Hematopoietic multipotent progenitor cell treated with erythropoietin and hydrocortisone succinate and interleukin-3 and kit ligand, for 8 days (in vitro differentiated cells): ENCODE data around the gene ECPAS.
"Not testable (repeated sequence)": the region's sequence is repeated elsewhere in the genome, so short reads cannot be mapped to it uniquely, and the experiment has no call there.

Experiments used
- DNase-seq: peaks from one replicate; pipeline ENCODE4 v3.0.0-alpha.2; 2015

The ECPAS gene

GRCh38 chr9:111413996-111414395 is 70.2 kb downstream of the ECPAS start:
- no peak for DNase-seq

- no peak for DNase-seq
Measured at GRCh38 chr9:111412280-111412679, 71.9 kb downstream of the ECPAS start.

- DNase-seq, result no peak
Measured at GRCh38 chr9:111411266-111411665, 72.9 kb downstream of the ECPAS start.

GRCh38 chr9:111407813-111408212 is 76.4 kb downstream of the ECPAS start:
- DNase-seq, result no peak

GRCh38 chr9:111405701-111406100 is 78.5 kb downstream of the ECPAS start:
- DNase-seq, result peak; percentile 13

- not testable (repeated sequence) for DNase-seq
Measured at GRCh38 chr9:111401486-111401885, 82.7 kb downstream of the ECPAS start.

GRCh38 chr9:111400564-111400898 is 83.7 kb downstream of the ECPAS start:
- no peak for DNase-seq

GRCh38 chr9:111399772-111400563 is 84.2 kb downstream of the ECPAS start:
- DNase-seq, result peak; percentile 48

GRCh38 chr9:111399211-111399739 is 84.9 kb downstream of the ECPAS start:
- DNase-seq, result no peak

- DNase-seq, result no peak
Measured at GRCh38 chr9:111393971-111394370, 90.2 kb downstream of the ECPAS start.

GRCh38 chr9:111389406-111389805 is 94.8 kb downstream of the ECPAS start:
- no peak for DNase-seq

GRCh38 chr9:111386386-111386785 is 97.8 kb downstream of the ECPAS start:
- DNase-seq, result no peak

- no peak for DNase-seq
Measured at GRCh38 chr9:111381006-111381405, 103.2 kb downstream of the ECPAS start.

GRCh38 chr9:111375817-111376564 is 108.2 kb downstream of the ECPAS start:
- no peak for DNase-seq

- no peak for DNase-seq
Measured at GRCh38 chr9:111375062-111375461, 109.1 kb downstream of the ECPAS start.

GRCh38 chr9:111372297-111372696 is 111.9 kb downstream of the ECPAS start:
- no peak for DNase-seq

GRCh38 chr9:111366978-111367377 is 117.2 kb downstream of the ECPAS start:
- DNase-seq, result no peak

- DNase-seq, result peak; percentile 72
Measured at GRCh38 chr9:111362526-111362925, 121.7 kb downstream of the ECPAS start.

GRCh38 chr9:111360881-111361280 is 123.3 kb downstream of the ECPAS start:
- DNase-seq, result no peak

GRCh38 chr9:111356481-111357244 is 127.5 kb downstream of the ECPAS start:
- no peak for DNase-seq

- no peak for DNase-seq
Measured at GRCh38 chr9:111352545-111352944, 131.6 kb downstream of the ECPAS start.

GRCh38 chr9:111350556-111350955 is 133.6 kb downstream of the ECPAS start:
- no peak for DNase-seq

- DNase-seq, result no peak
Measured at GRCh38 chr9:111349766-111350165, 134.4 kb downstream of the ECPAS start.
